ENCODE results near the gene BTBD2.
"Not testable (repeated sequence)": the region's sequence is repeated elsewhere in the genome, so short reads cannot be mapped to it uniquely, and the experiment has no call there.

BTBD2 gene

DNA sequence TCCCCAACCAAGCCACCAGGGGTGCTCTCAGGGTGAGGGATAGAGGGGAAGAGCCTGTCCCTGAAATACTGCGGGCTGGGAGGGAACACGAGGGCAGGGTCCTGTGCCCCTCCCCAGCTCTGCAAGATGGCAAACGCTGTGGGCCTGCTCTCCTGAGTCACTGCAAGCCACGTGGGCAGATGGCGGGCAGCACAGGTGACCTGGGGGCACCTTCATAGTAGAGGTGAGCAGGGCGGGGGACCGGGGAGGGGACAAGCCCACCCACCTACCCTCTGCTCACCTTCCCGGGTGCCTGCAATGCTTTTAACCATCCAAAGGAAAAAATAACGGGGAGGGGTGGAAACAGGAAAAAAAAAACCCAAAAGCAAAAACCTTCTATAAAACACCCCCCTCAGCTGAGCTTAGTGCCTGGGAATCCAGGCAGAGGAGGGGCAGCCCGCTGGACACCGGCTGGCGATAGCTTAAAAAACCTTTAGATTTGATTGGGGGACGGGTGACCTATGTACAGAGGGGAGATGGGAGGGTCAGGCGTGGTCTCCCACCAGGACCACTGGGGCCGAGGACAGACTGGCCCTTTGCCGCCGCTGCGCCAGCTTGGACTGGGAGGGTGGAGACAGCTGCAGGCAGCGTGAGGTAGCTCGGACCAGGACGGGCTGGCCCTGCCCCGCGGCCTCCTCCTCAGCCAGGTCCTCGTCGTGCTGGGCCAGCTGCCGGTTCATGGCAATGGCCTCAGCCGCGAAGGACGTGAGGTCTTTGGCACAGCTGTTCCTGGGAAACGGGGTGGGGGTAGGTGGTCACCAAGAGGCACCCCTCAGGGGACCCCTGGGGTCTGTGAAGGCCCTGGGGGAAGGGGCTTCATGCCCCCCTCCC is 23.8 kb upstream of the BTBD2 start:
- DNase-seq: no peak

DNA sequence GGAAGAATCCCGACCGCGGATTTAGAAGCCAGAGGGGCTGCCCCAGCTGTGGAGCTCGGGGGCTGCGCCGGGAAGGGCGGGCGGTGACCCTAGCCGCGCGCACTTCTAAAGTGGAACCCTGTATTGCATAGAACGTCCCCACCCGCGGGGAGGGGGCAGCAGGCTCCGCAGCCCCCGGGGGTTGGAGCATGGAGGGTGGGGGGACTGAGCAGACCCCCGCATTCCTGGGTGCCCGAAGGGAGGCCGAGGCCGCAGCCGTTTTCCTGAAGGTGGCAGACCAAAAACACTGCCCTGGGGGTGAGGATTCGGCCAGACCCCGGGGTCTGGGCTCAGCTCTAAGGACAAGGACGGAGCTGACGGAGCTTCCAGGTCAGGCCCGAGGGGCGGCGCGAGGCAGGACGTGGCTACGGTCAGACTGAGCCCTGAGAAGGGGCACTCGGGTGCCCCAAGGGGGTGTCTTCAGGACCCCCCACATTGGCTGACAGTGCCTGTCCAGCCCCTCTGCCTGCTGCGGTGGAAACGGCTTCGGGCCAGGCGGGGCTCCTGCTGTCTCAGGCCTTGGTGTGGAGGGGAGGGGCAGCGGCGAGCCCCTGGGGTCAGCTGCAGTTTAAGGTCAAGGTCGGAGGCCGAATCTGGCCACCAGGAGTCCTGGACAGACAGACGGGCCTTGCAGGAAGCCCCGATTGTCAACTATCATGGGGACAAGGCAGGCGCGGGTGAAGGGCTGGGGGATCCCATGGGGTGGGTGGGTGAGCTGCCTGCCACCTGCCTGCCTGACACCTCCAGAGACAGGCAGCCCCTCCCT is 23.0 kb upstream of the BTBD2 start:
- DNase-seq: no peak

DNA sequence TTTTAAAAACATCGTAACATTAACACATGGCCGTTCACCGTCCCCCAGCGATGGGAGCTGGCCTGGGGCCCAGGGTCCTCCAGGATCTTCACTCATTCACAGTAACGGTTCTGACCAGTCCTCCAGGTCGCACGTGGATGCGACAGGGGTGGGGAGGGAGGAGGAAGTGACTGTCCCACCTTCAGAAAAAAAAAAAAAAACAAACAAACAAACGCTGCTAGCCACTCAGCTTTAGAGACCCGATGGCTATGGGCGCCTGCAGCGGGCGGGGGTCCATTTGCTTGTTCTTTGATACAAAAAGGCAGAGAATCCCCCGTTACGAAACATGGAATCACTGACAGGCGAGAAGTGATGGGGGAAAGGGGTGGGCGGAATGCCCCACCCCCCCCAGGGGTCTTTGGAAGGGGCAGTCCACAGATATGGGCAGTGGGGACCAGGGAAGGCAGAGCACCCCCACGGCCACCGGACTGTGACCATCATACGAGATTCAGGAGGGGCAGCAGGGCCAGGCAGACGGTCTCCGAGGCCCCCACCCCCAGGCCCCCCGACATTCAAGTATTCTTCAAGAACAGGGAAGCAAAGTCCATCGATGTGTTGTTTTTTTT is 22.2 kb upstream of the BTBD2 start:
- no peak for DNase-seq

DNA sequence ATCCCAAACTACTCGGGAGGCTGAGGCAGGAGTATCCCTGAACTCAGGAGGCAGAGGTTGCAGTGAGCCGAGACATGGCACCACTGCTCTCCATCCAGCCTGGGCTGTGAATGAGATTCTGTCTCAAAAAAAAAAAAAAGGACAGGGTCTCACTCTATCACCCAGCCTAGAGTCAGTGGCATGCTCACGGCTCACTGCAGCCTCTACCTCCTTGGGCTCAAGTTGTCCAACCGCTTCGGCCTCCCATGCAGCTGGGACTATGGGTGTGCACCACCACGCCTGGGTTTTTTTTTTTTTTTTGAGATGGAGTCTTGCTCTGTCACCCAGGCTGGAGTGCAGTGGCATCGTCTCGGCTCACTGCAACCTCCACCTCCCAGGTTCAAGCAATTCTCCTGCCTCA is 20.9 kb upstream of the BTBD2 start:
- no peak for DNase-seq

DNA sequence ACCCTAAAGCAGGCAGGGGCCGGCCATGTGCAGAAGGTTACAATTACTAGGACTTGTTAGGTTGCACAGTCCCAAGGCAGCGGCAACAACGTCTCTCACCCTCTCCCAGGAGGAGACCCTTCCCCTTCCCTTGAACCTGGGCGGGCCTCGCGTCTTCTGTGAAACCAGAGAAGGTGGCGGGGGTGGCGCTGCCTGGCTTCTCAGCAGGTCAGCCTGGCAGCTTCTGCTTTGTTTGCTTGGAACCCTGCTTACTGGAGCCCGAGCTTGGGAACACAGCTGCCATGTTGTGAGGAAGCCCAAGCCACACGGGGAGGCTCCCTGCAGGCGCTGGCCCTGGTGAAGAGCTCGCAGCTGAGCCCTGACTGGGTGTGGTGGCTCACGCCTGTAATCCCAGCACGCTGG is 20.1 kb upstream of the BTBD2 start:
- DNase-seq: no peak

DNA sequence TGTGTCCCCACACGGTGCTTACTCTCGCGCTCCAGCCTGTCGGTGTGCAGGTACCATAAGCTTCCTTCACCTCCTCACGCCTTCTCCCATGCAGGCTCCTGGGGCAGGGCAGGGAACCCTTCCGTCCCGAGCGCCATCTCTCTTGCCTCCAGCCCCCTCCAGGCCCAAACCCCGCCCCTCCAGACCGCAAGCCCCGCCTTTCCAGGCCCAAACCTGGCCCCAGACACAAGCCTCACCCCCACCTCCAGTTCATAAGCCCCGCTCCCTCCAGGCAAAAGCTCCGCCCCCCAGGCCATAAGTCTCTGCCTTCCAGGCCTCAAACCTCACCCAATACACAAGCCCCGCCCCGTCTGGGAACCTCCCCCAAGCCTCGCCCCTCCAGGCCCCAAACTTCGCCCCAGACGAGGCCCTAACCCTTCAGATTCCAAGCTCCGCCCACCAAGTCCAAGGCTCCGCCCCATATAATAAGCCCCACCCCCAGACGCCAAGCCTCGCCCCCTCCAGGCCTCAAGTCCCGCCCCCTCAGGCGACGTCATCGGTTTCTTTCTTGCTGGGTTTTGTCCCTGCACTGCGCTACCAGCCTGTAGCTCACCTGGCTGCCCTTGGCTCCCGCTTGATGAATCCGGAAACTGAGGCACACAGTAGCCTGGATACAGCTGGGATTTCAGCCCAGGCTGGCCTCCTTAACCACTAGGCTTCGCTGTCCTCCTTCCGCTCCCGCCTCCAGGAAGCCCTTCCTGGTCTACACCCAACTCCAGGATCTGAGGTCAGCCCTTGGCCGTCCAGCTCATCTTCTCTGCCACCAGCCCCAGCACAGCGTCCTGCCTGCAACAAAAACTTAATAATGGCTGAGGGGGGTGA is 19.4 kb upstream of the BTBD2 start:
- DNase-seq: peak; percentile 55

DNA sequence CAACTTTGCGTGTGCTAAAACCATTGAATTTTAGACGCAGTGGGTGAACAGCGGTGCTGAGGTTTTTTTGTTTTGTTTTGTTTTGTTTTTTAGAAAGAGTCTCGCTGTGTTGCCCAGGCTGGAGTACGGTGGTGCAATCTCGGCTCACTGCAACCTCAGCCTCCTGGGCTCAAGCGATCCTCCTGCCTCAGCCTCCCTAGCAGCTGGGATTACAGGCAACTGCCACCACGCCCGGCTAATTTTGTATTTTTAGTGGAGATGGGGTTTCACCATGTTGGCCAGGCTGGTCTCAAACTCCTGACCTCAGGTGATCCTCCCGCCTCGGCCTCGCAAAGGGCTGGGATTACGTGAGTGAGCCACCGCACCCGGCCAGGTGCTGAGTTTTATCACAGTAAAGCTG is 18.7 kb upstream of the BTBD2 start:
- not testable (repeated sequence) for DNase-seq

DNA sequence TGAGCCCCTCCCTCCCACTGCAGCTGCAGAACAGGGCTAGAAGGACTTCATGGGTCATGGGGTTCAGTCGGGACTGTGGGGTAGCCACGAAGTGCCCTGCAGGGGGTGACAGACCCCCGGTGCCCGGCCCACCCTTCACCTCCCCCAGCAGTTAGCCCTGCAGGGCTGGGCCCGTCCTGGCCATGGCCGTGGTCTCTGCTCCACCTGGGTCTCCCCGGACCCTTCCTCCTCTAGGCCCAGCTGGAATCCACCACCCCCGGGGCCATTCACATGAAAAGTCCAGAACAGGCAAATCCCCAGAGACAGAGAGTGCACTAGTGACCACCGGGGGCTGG is 18.3 kb upstream of the BTBD2 start:
- DNase-seq: no peak

DNA sequence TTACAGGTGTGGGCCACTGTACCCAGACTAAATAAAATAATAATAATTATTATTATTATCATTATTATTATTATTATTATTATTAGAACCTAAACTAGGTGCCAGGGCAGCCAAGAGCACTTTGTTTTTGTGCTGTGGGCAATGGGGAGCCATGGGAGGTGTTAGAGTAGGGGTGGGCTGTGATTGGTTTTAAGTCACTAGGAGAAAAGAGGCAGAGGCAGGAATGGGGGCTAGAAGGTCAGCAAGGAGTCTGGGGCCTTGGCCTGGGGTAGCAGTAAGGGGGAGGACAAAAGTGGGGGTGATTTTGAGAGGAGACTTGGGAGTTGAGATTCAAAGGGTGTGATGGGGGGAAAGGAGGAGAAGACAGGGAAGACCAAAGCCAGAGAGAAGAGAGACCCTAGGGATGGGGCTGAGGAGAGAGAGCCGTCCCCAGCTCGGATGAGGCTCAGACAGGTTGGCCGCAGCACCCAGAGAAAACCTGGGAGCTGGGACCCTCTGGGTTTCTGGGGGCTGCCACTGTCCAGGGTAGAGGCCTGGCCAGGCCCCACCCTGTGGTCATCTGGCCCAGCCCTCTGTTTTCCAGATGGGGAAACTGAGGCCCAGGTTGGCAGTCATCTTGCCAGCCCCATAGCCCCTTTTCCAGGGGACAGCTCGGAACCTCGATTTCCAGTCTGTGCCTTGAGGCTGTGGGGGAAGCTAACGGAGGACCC is 17.8 kb upstream of the BTBD2 start:
- no peak for DNase-seq

DNA sequence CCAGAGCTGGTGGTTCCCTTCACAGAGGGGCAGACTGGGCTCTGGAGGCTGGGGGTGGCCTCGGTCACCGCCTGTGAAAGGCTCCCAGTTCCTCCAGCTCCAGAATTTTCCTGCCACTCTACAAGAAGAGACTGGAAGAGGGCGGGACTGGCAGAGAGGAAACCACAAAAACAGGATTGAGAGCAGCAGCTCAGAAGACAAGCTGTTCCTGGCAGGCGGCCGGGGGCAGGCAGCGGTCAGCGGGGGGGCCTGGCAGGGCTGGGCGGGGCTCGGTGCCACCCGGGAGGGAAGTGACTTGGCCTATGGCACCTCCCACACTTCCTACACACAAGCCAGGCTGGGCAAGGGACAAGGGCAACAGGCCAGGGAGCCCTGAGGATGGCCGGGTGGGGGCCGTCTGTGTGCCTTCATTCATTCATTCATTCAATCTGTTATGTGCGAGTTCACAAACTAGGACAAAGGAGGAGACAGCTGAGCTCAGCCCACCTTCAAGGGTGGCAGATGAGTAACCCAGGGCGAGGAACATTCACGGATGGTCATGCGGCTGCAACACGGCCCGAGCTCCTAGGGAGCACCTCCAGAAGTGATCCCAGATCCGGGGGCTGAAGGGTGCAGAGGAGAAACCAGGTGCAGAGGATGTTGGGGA is 16.9 kb upstream of the BTBD2 start:
- no peak for DNase-seq

DNA sequence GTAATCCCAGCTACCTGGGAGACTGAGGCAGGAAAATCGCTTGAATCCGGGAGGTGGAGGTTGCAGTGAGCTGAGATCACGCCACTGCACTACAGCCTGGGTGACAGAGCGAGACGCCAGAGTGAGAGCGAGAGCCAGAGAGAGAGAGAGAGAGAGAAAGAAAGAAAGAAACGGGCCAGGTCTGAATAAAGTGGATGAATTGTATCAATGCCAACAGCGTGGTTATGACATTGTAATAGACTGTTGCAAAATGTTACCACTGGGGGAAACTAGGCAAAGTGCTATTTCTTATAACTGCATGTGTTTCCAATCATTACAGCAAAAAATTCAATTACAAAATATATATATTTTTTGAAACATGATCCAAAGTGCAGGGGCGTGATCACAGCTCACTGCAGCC is 11.8 kb upstream of the BTBD2 start:
- no peak for DNase-seq

DNA sequence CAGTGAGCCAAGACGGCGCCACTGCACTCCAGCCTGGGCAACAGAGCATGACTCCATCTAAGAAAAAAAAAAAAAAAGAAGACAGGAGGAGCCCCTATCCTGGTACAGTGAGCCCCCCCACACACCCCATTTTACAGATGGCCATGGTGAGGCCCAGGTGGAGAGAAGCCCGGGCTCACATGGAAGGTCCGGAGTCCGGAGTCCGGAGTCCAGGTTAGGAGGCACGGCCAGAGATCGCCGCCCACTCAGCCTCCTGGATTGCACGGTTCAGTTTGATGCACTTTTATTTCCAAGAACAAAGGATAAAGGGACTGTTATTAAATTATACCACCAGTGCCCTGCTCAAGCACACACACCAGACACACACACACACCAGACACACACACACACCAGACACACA is 11.3 kb upstream of the BTBD2 start:
- no peak for DNase-seq

DNA sequence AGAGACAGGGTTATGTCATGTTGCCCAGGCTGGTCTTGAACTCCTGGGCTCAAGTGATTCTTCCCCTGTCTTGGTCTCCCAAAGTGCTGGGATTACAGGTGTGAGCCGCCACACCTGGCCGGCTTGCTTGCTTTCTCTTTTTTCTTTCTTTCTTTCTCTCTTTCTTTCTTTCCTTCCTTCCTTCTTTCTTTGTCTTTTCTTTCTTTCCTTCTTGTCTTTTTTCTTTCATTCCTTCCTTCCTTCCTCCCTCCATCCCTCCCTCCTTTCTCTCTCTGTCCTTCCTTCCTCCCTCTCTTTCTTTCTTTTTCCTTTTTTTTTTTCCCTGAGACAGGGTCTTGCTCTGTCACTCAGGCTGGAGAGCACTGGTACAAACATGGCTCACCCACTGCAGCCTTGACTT is 6.8 kb upstream of the BTBD2 start:
- DNase-seq: no peak

DNA sequence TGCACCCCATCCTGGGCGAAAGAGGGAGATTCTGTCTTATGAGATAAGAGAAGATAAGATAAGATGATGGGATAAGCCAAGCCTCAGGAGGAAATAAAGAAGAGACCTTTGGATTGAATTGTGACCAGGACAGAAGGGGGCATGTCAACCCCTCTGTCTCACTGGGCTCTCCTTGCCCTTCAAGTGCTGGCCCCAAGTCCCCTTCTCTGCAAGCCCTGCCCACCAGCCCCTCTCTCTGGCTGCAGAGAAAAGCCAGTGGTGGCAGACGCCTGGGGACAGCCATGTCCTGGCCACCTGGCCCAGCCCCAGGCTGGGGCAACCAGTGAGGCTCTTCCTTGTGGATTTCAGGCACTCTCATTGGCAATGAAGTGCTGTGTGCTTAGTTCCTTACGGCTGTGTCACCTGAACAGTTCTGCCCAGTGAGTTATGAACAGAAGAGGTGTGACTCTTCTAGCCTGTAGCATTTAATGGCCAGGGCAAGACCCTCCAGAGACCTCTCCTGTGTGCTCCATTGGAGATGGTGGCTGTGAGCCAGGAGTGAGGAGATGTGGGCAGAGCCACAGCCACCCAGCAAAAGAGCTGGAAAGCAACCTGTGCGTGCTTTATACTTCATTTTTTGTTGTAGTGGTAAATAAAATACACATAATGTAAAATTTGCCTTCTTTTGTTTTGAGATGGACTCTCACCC is 6.1 kb upstream of the BTBD2 start:
- no peak for DNase-seq

DNA sequence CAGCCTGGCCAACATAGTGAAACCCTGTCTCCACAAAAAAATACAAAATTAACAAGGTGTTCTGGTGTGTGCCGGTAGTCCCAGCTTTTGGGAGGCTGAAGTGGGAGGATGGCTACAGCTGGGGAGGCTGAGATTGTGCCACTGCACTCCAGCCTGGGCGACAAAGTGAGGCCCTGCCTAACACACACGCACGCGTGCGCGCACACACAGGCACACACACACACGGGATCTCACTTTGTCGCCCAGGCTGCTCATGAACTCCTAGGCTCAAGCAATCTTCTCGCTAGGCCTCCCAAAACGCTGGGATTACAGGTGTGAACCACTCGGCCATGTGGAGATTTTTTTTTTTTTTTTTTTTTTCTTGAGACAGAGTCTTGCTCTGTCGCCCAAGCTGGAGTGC is 3.2 kb upstream of the BTBD2 start:
- no peak for DNase-seq

DNA sequence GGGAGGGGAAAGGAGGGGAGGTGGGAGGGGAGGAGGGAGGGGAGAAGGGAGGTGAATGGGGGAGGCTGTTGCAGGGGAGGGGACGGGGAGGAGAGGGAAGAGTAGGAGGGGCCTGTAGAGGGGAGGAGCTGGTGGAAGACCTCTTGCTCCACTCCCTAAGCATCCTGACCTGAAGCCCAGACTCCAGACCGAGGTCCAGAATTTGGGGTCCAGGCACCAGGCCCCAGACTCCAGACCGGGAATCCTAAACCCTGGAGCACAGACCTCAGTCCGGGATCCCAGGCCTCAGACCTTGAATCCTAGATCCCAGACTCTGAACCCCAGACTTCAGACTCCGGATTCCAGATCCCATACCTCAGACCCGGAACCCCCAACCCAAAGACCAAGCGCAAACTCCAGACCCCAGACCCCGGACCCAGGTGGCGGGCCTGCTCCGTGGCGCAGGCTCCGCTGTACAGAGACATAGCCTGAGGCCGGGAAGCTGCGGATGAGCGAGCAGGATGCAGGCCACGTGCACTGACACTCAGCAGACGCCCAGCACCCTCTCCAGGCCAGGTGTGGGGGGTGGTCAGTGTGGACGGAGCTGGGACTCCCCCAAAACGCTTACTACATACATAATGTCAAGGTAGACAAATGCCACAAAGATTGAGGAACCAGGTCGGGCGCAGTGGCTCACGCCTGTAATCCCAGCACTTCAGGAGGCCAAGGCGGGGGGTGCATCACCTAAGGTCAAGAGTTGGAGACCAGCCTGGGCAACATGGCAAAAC is 710 bp upstream of the BTBD2 start:
- DNase-seq: peak; percentile 52

DNA sequence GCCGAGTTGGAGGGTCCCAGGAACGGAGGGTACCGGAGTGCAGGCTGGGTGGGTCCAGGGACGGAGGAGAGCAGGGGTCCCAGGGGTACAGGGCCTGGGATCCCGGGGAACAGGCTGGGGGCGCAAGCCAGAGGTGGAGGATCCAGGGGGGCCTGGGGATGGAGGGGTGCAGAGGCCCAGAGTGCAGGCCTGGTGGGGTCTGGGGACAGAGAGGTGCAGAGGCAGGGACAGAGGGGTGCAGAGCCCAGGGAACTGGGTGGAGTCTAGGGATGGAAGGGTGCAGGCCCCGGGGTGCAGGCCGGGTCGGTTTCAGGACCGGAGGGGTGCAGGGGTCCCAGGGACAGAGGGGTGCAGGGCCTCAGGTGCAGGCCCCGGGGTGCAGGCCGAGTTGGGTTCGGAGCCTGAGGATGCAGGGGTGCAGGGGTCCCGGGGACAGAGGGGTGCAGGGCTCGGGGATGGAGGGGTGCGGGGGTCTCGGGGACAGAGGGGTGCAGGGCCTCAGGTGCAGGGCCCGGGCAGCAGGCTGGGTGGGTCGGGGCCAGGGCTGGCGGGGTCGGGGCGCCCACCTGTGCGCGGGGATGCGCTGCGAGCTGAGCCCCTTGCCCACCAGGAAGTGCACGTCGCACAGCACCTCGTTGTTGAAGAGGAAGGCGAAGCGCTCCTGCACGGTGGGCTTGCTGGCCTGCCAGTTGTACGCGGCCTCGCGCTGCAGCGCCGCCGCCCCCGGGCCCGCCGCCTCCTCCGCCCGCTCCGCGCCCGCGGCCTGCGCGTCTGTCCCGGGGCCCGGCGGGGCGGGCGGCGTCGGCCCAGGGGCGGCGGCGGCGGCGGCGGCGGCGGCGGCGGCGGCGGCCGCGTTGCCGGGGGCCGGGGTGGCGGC is 545 bp downstream of the BTBD2 start:
- DNase-seq: no peak

DNA sequence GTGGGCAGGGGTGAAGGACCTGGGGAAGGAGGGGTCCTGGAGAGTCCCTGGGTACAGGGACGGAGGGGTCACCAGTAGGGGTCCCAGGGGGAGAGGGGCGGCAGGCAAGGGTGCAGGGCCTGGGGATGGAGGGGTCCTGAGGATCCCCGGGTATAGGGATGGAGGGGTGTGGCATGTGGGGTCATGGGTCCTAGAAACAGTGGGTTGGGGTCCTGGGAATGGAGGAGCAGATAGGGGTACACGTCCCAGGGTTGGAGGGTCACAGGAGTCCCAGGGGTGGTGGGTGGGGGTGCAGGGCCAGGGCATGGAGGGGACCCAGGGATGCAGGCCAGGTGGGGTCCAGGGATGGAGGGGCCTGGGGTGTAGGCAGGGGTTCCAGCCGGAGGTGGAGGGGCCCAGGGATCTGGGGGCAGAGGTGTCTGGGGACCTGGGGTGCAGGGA is 1.4 kb downstream of the BTBD2 start:
- DNase-seq: no peak

DNA sequence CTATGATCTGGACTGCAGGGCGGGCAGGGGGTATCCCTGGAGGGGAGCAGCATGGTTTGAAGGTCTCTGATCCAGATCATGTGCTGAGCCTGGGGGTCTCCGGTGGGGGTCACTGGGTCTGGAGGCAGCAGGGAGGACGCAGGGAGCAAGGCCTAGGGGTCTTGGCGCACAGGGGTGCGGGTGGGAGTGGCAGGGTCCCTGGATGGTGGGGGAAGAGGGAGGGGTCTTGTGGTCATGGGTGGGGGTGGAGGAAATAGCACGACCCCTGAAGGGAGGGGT is 1.9 kb downstream of the BTBD2 start:
- no peak for DNase-seq

Measured in activated CD8-positive, alpha-beta memory T cell treated with anti-CD3 and anti-CD28 coated beads, Interleukin-2, amount 50 U/mL, for 4 hours (primary cell).